Activated naive CD4-positive, alpha-beta T cell treated with anti-CD3 and anti-CD28 coated beads, Interleukin-2, amount 50 U/mL, for 72 hours (primary cell): Measurements from ENCODE around the gene UBL7. TPM values are rescaled to one million over a fixed set of nuclear protein-coding genes. Genes with fewer than 3 reads are reported as not detected.

ENCODE experiments used
- ATAC-seq, 2 donors: fragments of 150-1000 bp; cut with Tn5 transposase; 2 replicates each; pipeline ENCODE4 v1.10.0; 2021; ENCODE audit warnings: mild to moderate bottlenecking in 2 of 2, moderate library complexity in 2 of 2
- DNase-seq, 2 donors: peaks; one replicate each; pipeline ENCODE4 v3.0.0; 2021 to 2022; ENCODE audit warnings: low spot score in 2 of 2
- H3K27ac Mint-ChIP-seq, 2 donors: one replicate each; pipeline ENCODE4 v1.8.0; 2022; ENCODE audit warnings: mild to moderate bottlenecking in 2 of 2, mixed read lengths in 2 of 2
- H3K36me3 Mint-ChIP-seq, 2 donors: one replicate each; pipeline ENCODE4 v1.8.0; 2022; ENCODE audit warnings: mixed read lengths in 2 of 2
- H3K9me3 Mint-ChIP-seq, 2 donors: one replicate each; pipeline ENCODE4 v1.8.0; 2022; ENCODE audit warnings: mixed read lengths in 2 of 2
- total RNA-seq, 2 donors: library from RNA; stranded (reverse); gene quantifications; one replicate each; pipeline ENCODE4 v1.2.3, GENCODE V29; 2022

UBL7 gene
- total RNA-seq, 2 donors from 2014 or later: 43.3 to 50.4 TPM

GRCh38 chr15:74449643-74450205 is 11.2 kb downstream of the UBL7 start:
- H3K36me3 Mint-ChIP-seq: peaks cover 11 to 14% of the 10 kb centered on the region in 2 donors
- DNase-seq: no peak
- no peaks in the 10 kb centered on the region for H3K9me3 Mint-ChIP-seq
- no peak overlapping the region for H3K27ac Mint-ChIP-seq
- no peak for ATAC-seq

- peaks cover 9 to 14% of the 10 kb centered on the region in 2 donors for H3K36me3 Mint-ChIP-seq
- H3K9me3 Mint-ChIP-seq: no peaks in the 10 kb centered on the region
- ATAC-seq (no peak), DNase-seq (peak in 1 of 2 donors; percentile 7)
- H3K27ac Mint-ChIP-seq: no peak overlapping the region
These were observed 11.9 kb downstream of the UBL7 start for GRCh38 chr15:74449095-74449494.

GRCh38 chr15:74445816-74446763 is 14.9 kb downstream of the UBL7 start:
- Mint-ChIP-seq H3K27ac (no peak overlapping the region), H3K9me3 (no peaks in the 10 kb centered on the region), H3K36me3 (peaks cover 0 to 7% of the 10 kb centered on the region in 2 donors)
- no peak for ATAC-seq
- DNase-seq: no peak

- no peak for ATAC-seq
- H3K27ac Mint-ChIP-seq: no peak overlapping the region
- peaks cover 0 to 2% of the 10 kb centered on the region in 2 donors for H3K36me3 Mint-ChIP-seq
- no peak for DNase-seq
- H3K9me3 Mint-ChIP-seq: no peaks in the 10 kb centered on the region
These were observed 16.6 kb downstream of the UBL7 start for GRCh38 chr15:74444106-74445062.

- no peaks in the 10 kb centered on the region for H3K9me3 Mint-ChIP-seq
- ATAC-seq: no peak
- no peak for DNase-seq
- peak overlapping the region in 1 of 2 donors; percentile 91 for H3K27ac Mint-ChIP-seq
- H3K36me3 Mint-ChIP-seq: no peaks in the 10 kb centered on the region
These were observed 17.7 kb downstream of the UBL7 start for GRCh38 chr15:74443100-74443909.

GRCh38 chr15:74442604-74443003 is 18.4 kb downstream of the UBL7 start:
- H3K36me3 Mint-ChIP-seq: no peaks in the 10 kb centered on the region
- ATAC-seq (no peak), DNase-seq (no peak)
- H3K27ac Mint-ChIP-seq: peak overlapping the region in 1 of 2 donors; percentile 91
- no peaks in the 10 kb centered on the region for H3K9me3 Mint-ChIP-seq

- Mint-ChIP-seq H3K9me3 (no peaks in the 10 kb centered on the region), H3K36me3 (no peaks in the 10 kb centered on the region), H3K27ac (peak overlapping the region in 1 of 2 donors; percentile 91)
- ATAC-seq: no peak
- DNase-seq: no peak
These were observed 18.9 kb downstream of the UBL7 start for GRCh38 chr15:74442063-74442462.

- H3K36me3 Mint-ChIP-seq: no peaks in the 10 kb centered on the region
- H3K27ac Mint-ChIP-seq: no peak overlapping the region
- no peaks in the 10 kb centered on the region for H3K9me3 Mint-ChIP-seq
- ATAC-seq (no peak), DNase-seq (no peak)
These were observed 19.6 kb downstream of the UBL7 start for GRCh38 chr15:74441248-74441941.

- DNase-seq (peak; percentile 75 to 80), ATAC-seq (peak; percentile 67 to 73)
- Mint-ChIP-seq H3K36me3 (no peaks in the 10 kb centered on the region), H3K27ac (no peak overlapping the region), H3K9me3 (no peaks in the 10 kb centered on the region)
These were observed 22.1 kb downstream of the UBL7 start for GRCh38 chr15:74438721-74439316.

GRCh38 chr15:74438206-74438605 is 22.8 kb downstream of the UBL7 start:
- no peaks in the 10 kb centered on the region for H3K36me3 Mint-ChIP-seq
- DNase-seq (no peak), ATAC-seq (no peak)
- no peak overlapping the region for H3K27ac Mint-ChIP-seq
- no peaks in the 10 kb centered on the region for H3K9me3 Mint-ChIP-seq

GRCh38 chr15:74434263-74435136 is 26.5 kb downstream of the UBL7 start:
- DNase-seq: no peak
- Mint-ChIP-seq H3K9me3 (no peaks in the 10 kb centered on the region), H3K36me3 (peaks cover 19 to 26% of the 10 kb centered on the region in 2 donors), H3K27ac (peak overlapping the region; percentile 62 to 77)
- no peak for ATAC-seq

- Mint-ChIP-seq H3K27ac (peak within 1 kb of the TSS; percentile 81 to 82), H3K9me3 (no peaks in the 10 kb centered on the region), H3K36me3 (peaks cover 19 to 26% of the 10 kb centered on the region in 2 donors)
- ATAC-seq: peak; percentile 83 to 93
- peak; percentile 83 to 89 for DNase-seq
These were observed 27.2 kb downstream of the UBL7 start, which contains the start of gene SEMA7A for GRCh38 chr15:74433592-74434262. SEMA7A (minus strand) TSS chr15:74433958; CDS start chr15:74433918, 40 bp downstream.

- DNase-seq: no peak
- ATAC-seq: no peak
- H3K9me3 Mint-ChIP-seq: no peaks in the 10 kb centered on the region
- peak overlapping the region; percentile 81 to 82 for H3K27ac Mint-ChIP-seq
- peaks cover 26% of the 10 kb centered on the region in 2 donors for H3K36me3 Mint-ChIP-seq
These were observed 27.9 kb downstream of the UBL7 start for GRCh38 chr15:74432968-74433591.
